ENCODE results near the gene C2CD2.

GRCh38 chr21:41929248-41929647 is 24.6 kb downstream of the C2CD2 start:
- TF ChIP-seq POLR2AphosphoS5 (IDR thresholded peaks at IDR 0.05): no peak
- no peak for TF ChIP-seq POLR2A (IDR thresholded peaks at IDR 0.05; ENCODE audit: low read depth)
- TF ChIP-seq, protein P1, sequence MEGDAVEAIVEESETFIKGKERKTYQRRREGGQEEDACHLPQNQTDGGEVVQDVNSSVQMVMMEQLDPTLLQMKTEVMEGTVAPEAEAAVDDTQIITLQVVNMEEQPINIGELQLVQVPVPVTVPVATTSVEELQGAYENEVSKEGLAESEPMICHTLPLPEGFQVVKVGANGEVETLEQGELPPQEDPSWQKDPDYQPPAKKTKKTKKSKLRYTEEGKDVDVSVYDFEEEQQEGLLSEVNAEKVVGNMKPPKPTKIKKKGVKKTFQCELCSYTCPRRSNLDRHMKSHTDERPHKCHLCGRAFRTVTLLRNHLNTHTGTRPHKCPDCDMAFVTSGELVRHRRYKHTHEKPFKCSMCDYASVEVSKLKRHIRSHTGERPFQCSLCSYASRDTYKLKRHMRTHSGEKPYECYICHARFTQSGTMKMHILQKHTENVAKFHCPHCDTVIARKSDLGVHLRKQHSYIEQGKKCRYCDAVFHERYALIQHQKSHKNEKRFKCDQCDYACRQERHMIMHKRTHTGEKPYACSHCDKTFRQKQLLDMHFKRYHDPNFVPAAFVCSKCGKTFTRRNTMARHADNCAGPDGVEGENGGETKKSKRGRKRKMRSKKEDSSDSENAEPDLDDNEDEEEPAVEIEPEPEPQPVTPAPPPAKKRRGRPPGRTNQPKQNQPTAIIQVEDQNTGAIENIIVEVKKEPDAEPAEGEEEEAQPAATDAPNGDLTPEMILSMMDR (IDR thresholded peaks at IDR 0.05): no peak
- no peak for TF ChIP-seq EP300 (IDR thresholded peaks at IDR 0.05)

All from esophagus muscularis mucosa (tissue), 4 donors.